Ovary (tissue), 9 donors: ENCODE results near the gene LYST. TPM values are rescaled to one million over a fixed set of nuclear protein-coding genes. Genes with fewer than 3 reads are reported as not detected.

Source experiments
- DNase-seq, 5 donors: peaks; one replicate each; pipeline ENCODE4 v3.0.0-alpha.2; 2019 to 2020
- H3K27ac ChIP-seq, 2 donors: fragments of 200-600 bp; one replicate each; pipeline versions ENCODE4 v1.5.1 to v1.8.0; 2019 to 2022
- H3K27me3 ChIP-seq: fragments of 200-600 bp; one replicate; pipeline ENCODE4 v1.8.0; 2022
- H3K36me3 ChIP-seq: fragments of 200-600 bp; sonication (generic); one replicate; pipeline ENCODE4 v1.5.1; 2019
- H3K4me1 ChIP-seq: one replicate; pipeline ENCODE4 v1.8.1; 2013; ENCODE audit warnings: mild to moderate bottlenecking, moderate library complexity; ENCODE audit not compliant: insufficient read depth
- H3K4me3 ChIP-seq: fragments of 200-600 bp; sonication (generic); one replicate; pipeline ENCODE4 v1.5.1; 2017
- H3K9me3 ChIP-seq, 2 donors: fragments of 200-600 bp in 1 of 2; sonication (generic) in 1 of 2; one replicate each; pipeline versions ENCODE4 v1.5.1 to v1.8.1; 2013 to 2019; ENCODE audit warnings: mild to moderate bottlenecking in 1 of 2, moderate library complexity in 1 of 2
- CTCF ChIP-seq, 3 donors: fragments of 450-650 bp in 2 of 3; fragments of 200-600 bp in 1 of 3; IDR thresholded peaks; one replicate each; pipeline versions ENCODE4 v1.5.1 to v1.8.0; 2016 to 2022; ENCODE audit warnings: antibody characterized with exemption in 3 of 3, mild to moderate bottlenecking in 1 of 3
- EP300 ChIP-seq: sonication (generic); formaldehyde crosslinking; IDR thresholded peaks from one replicate; pipeline ENCODE4 v1.6.1; 2017; ENCODE audit warnings: antibody characterized with exemption
- POLR2A ChIP-seq: fragments of 450-650 bp; IDR thresholded peaks from one replicate; pipeline ENCODE4 v1.6.1; 2017; ENCODE audit warnings: antibody characterized with exemption, mild to moderate bottlenecking, moderate library complexity
- WGBS, 3 donors: extraction: QIAGEN DNeasy Blood & Tissue Kit in 1 of 3; methylation state at CpG; one replicate each; pipeline versions ENCODE4 v1.1.5 to v1.1.7; 2013 to 2017; 5-methylcytosine and 5-hydroxymethylcytosine counted together
- intact Hi-C, 4 donors: fragments of 100-400 bp; cut with DNase I; formaldehyde crosslinking; loops; one replicate each; pipeline versions ENCODE4 v1.11.0 to v1.15.1; 2022 to 2023
- polyA plus RNA-seq, 2 donors: library from polyadenylated mRNA; stranded (reverse); fragments of 200-250 nt in 1 of 2; fragments of 350-450 nt in 1 of 2; fragmentation: Illumina TruSeq in 1 of 2; extraction: RNeasy Lipid Tissue Mini Kit (QIAGEN cat#74804) in 1 of 2; gene quantifications; one replicate each; pipeline ENCODE4 v1.2.3, GENCODE V29; 2013 to 2014
- total RNA-seq, 7 donors: library from RNA; depleted of rRNA in 2 of 7; stranded (reverse); fragments of >200 nt in 2 of 7; fragmentation: NEBNext Ultra II Directional in 3 of 7; extraction: Animal tissue kit (Norgen Biotek cat#: 25700) in 3 of 7; gene quantifications; one replicate each; pipeline versions ENCODE4 v1.1.0 to v1.2.4, GENCODE V29; 2016 to 2023
- donor health status: DM: no; HTN: no; CAD: no; lungs with moderate emphysema.
- donor health status: DM: no; HTN: no; CAD: no.
- donor health status: Bipolar disorder and iron deficiency.
- donor health status: DM: yes; HTN: yes; CAD: no.
- donor health status: DM: no; HTN: no; CAD: no.
- donor health status: DM: yes; HTN: yes; CAD: no.

Gene LYST
- total and polyA plus RNA-seq, 9 donors = 6.8 to 29.2 (median 21.7) TPM

- H3K9me3 ChIP-seq = no peaks in the 10 kb centered on the region
- TF ChIP-seq CTCF (IDR thresholded peaks at IDR 0.05) (no peak), EP300 (no peak), POLR2A (no peak)
- H3K4me3 ChIP-seq = no peak overlapping the region
- H3K27ac ChIP-seq = no peak overlapping the region
- no peak for DNase-seq
- no peaks in the 10 kb centered on the region for H3K27me3 ChIP-seq
- intact Hi-C loops = no loop called here
- 93 to 95% (median 94%) methylated on average over 1 of the region's 1 CpG for WGBS, 3 donors
- H3K36me3 ChIP-seq = no peaks in the 10 kb centered on the region
- no peaks in the 10 kb centered on the region for H3K4me1 ChIP-seq
Measured at GRCh38 chr1:235671992-235672391, 194.7 kb downstream of the LYST start.

GRCh38 chr1:235670157-235670776 lies 196.4 kb downstream of the LYST start:
- 98 to 99% (median 98%) methylated on average over 8 of the region's 8 CpGs for WGBS, 3 donors
- intact Hi-C loops = no loop called here
- no peak for TF ChIP-seq CTCF (IDR thresholded peaks at IDR 0.05)
- no peak for TF ChIP-seq POLR2A
- TF ChIP-seq EP300 = no peak
- Histone ChIP-seq H3K4me1 (no peaks in the 10 kb centered on the region), H3K9me3 (no peaks in the 10 kb centered on the region), H3K27ac (no peak overlapping the region), H3K36me3 (no peaks in the 10 kb centered on the region), H3K4me3 (no peak overlapping the region), H3K27me3 (no peaks in the 10 kb centered on the region)
- DNase-seq = no peak

GRCh38 chr1:235669277-235669676 lies 197.4 kb downstream of the LYST start:
- no peak for DNase-seq
- Histone ChIP-seq H3K4me1 (no peaks in the 10 kb centered on the region), H3K4me3 (no peak overlapping the region), H3K9me3 (no peaks in the 10 kb centered on the region), H3K27me3 (no peaks in the 10 kb centered on the region), H3K36me3 (no peaks in the 10 kb centered on the region), H3K27ac (no peak overlapping the region)
- WGBS, 3 donors = 83 to 89% (median 86%) methylated on average over 3 of the region's 3 CpGs
- TF ChIP-seq CTCF (IDR thresholded peaks at IDR 0.05) = no peak
- TF ChIP-seq POLR2A = no peak
- TF ChIP-seq EP300 = no peak
- intact Hi-C loops = no loop called here

- intact Hi-C loops = no loop called here
- Histone ChIP-seq H3K36me3 (no peaks in the 10 kb centered on the region), H3K27me3 (no peaks in the 10 kb centered on the region), H3K4me3 (no peak overlapping the region), H3K9me3 (no peaks in the 10 kb centered on the region), H3K4me1 (no peaks in the 10 kb centered on the region), H3K27ac (no peak overlapping the region)
- WGBS, 3 donors = 93 to 97% (median 94%) methylated on average over 4 of the region's 4 CpGs
- TF ChIP-seq CTCF (IDR thresholded peaks at IDR 0.05) (no peak), EP300 (no peak), POLR2A (no peak)
- no peak for DNase-seq
Measured at GRCh38 chr1:235663628-235664027, 203.1 kb downstream of the LYST start.
